ENCODE results near the gene FBLN7. TPM values are rescaled to one million over a fixed set of nuclear protein-coding genes. Genes with fewer than 3 reads are reported as not detected.

The FBLN7 gene
- total RNA-seq, 3 donors from 2014 or later (not counting 1 experiment from before 2014, with no cell fraction given): 0.25 to 0.48 TPM; not detected in 1

- no peak for TF ChIP-seq CTCF (IDR thresholded peaks at IDR 0.05)
- DNase-seq (no peak), ATAC-seq (no peak)
- Histone ChIP-seq H3K27me3 (ENCODE audit: control insufficient read depth, insufficient read depth, low read length) (no peaks in the 10 kb centered on the region), H3K27ac (ENCODE audit: low read length) (no peak overlapping the region), H3K9me3 (ENCODE audit: control insufficient read depth, insufficient read depth, low read length) (no peaks in the 10 kb centered on the region), H3K4me1 (ENCODE audit: control insufficient read depth, insufficient read depth, low read length) (peaks cover 7% of the 10 kb centered on the region), H3K36me3 (ENCODE audit: control insufficient read depth, insufficient read depth, low read length) (no peaks in the 10 kb centered on the region), H3K4me3 (ENCODE audit: low read length) (no peak overlapping the region)
- no peaks in the 10 kb centered on the region for H3K9me3 Mint-ChIP-seq
- 80% methylated on average over 7 of the region's 7 CpGs for WGBS (ENCODE audit: insufficient coverage)
- intact Hi-C loops (cut with micrococcal nuclease): no loop called here
- H3K27ac Mint-ChIP-seq: no peak overlapping the region
- H3K36me3 Mint-ChIP-seq: no peaks in the 10 kb centered on the region
- peaks cover 0 to 8% of the 10 kb centered on the region in 2 donors for H3K27me3 Mint-ChIP-seq (ENCODE audit: low read depth in 2 of 2)
- H3K4me3 Mint-ChIP-seq: no peak overlapping the region
- peaks cover under 1 to 3% of the 10 kb centered on the region in 2 donors for H3K4me1 Mint-ChIP-seq
Observed at GRCh38 chr2:112149866-112150435, 11.8 kb downstream of the FBLN7 start.

GRCh38 chr2:112150447-112150846, 12.3 kb downstream of the FBLN7 start:
- no peak overlapping the region for H3K4me3 Mint-ChIP-seq
- Histone ChIP-seq H3K36me3 (ENCODE audit: control insufficient read depth, insufficient read depth, low read length) (no peaks in the 10 kb centered on the region), H3K4me3 (ENCODE audit: low read length) (no peak overlapping the region), H3K27me3 (ENCODE audit: control insufficient read depth, insufficient read depth, low read length) (no peaks in the 10 kb centered on the region), H3K9me3 (ENCODE audit: control insufficient read depth, insufficient read depth, low read length) (no peaks in the 10 kb centered on the region), H3K4me1 (ENCODE audit: control insufficient read depth, insufficient read depth, low read length) (peaks cover 12% of the 10 kb centered on the region), H3K27ac (ENCODE audit: low read length) (no peak overlapping the region)
- peaks cover 0 to 8% of the 10 kb centered on the region in 2 donors for H3K27me3 Mint-ChIP-seq (ENCODE audit: low read depth in 2 of 2)
- no peak for TF ChIP-seq CTCF (IDR thresholded peaks at IDR 0.05)
- H3K4me1 Mint-ChIP-seq: peaks cover 6 to 8% of the 10 kb centered on the region in 2 donors
- H3K9me3 Mint-ChIP-seq: no peaks in the 10 kb centered on the region
- ATAC-seq (no peak), DNase-seq (no peak)
- WGBS (ENCODE audit: insufficient coverage): 91% methylated on average over 5 of the region's 5 CpGs
- intact Hi-C loops (cut with micrococcal nuclease): no loop called here
- H3K36me3 Mint-ChIP-seq: no peaks in the 10 kb centered on the region
- H3K27ac Mint-ChIP-seq: no peak overlapping the region

- H3K27ac Mint-ChIP-seq: no peak overlapping the region
Observed at GRCh38 chr2:112150851-112151250, 12.7 kb downstream of the FBLN7 start.

More at GRCh38 chr2:112150851-112151250, 12.7 kb downstream of the FBLN7 start:
- H3K27me3 Mint-ChIP-seq (ENCODE audit: low read depth in 2 of 2): peaks cover 0 to 8% of the 10 kb centered on the region in 2 donors
- Histone ChIP-seq H3K9me3 (ENCODE audit: control insufficient read depth, insufficient read depth, low read length) (no peaks in the 10 kb centered on the region), H3K4me3 (ENCODE audit: low read length) (no peak overlapping the region), H3K4me1 (ENCODE audit: control insufficient read depth, insufficient read depth, low read length) (peaks cover 16% of the 10 kb centered on the region), H3K36me3 (ENCODE audit: control insufficient read depth, insufficient read depth, low read length) (no peaks in the 10 kb centered on the region), H3K27me3 (ENCODE audit: control insufficient read depth, insufficient read depth, low read length) (no peaks in the 10 kb centered on the region), H3K27ac (ENCODE audit: low read length) (no peak overlapping the region)
- ATAC-seq: no peak
- H3K9me3 Mint-ChIP-seq: no peaks in the 10 kb centered on the region
- WGBS (ENCODE audit: insufficient coverage): 91% methylated on average over 11 of the region's 11 CpGs
- H3K36me3 Mint-ChIP-seq: no peaks in the 10 kb centered on the region
- H3K4me3 Mint-ChIP-seq: no peak overlapping the region
- no peak for DNase-seq
- intact Hi-C loops (cut with micrococcal nuclease): no loop called here
- no peak for TF ChIP-seq CTCF (IDR thresholded peaks at IDR 0.05)
- peaks cover 10 to 12% of the 10 kb centered on the region in 2 donors for H3K4me1 Mint-ChIP-seq
